ENCODE data around the gene KRT12.

Gene KRT12

DNA sequence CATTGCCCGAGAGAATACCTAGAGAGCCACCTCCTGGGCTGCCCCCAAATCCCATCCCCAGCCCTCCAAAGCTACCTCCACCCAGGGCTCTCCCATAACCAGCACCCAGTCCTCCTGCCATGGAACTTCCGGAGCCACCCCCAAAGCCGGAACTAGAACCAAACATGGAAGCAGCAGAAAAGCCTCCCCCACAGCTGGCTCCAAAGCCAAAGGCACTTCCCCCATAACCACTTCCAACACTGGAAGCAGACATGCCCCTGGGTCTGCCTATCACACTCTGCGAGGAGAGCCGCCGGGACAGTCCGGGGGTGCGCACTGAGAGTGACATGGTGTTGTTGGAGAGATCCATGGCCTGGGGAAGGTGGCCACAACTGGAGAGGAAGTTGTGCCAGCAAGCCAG lies at the start of gene KRT12:
TSS of gene KRT12 (minus strand) at position 386 of the 400 bp plus-strand sequence. CDS start at position 349, 37 bp downstream.
- DNase-seq (ENCODE audit: low read depth in 2 of 2) = no peak

DNA sequence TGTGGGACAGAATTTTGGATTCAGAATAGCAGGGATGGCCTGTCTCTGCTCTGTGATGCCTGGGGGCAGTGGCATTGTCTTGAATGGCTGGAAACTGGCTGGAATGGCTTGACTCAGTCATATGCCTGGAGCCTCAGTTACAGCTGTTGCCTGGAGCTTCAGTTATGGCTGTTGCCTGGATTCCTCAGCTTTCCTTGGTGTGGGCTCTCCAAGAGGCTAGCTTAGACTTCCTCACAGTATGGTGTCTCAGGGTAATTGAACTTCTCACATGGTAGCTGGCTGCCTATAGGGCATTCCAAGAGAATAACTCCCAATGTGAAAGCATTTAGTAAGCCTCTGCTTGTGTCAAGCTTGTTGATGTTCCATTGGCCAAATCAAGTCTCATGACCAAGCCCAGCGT lies 49.3 kb upstream of the KRT12 start:
- DNase-seq (ENCODE audit: low read depth in 2 of 2) = no peak

DNA sequence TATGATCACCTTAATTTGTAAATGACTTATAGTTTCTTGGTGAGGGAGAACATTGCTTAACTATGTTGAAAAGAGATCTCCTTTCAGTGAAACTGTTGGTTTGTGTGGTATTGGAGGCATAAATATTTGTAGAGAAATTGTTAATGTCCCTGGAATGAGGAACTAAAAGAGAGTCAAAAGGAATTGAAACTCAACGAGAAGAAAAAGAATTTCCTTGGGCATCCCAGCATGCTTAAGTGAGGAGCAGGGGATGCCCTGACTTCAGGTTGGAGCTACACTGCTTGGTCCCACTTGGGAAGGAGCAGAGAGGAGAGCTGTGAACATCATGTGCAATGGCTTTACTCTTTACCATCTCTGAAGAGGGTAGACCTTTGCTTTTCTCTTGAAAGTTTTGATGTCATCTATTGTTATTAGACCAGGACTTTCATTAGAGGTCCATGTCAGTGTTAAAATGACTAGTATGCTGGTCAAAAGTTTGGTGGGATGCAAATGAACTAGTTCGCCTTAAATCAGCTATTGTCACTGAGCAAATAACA lies 48.8 kb upstream of the KRT12 start:
- peak in 1 of 2 experiments; percentile 31 for DNase-seq (ENCODE audit: low read depth in 2 of 2)

DNA sequence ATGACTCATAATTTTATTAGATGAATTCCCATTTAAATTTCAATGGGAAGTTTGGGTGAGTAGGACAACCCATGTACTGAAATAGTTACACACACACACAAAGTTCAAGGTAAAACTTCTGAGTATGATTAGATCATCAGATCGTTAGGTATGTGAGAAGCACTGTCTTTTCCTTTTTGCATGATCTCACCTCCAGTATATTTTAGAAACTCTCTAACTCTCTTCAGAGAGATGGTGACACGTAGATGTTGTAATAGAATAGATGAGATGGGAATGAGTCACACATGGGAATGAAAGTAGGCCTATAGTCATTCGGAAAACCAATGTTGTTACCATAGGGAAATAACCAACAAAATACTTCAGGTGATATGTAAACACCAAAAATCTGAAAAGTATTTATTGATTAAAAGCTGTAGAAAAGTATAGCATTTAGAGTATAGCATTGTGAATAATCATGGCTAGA lies 48.2 kb upstream of the KRT12 start:
- DNase-seq (ENCODE audit: low read depth in 2 of 2) = peak; percentile 85 to 86

DNA sequence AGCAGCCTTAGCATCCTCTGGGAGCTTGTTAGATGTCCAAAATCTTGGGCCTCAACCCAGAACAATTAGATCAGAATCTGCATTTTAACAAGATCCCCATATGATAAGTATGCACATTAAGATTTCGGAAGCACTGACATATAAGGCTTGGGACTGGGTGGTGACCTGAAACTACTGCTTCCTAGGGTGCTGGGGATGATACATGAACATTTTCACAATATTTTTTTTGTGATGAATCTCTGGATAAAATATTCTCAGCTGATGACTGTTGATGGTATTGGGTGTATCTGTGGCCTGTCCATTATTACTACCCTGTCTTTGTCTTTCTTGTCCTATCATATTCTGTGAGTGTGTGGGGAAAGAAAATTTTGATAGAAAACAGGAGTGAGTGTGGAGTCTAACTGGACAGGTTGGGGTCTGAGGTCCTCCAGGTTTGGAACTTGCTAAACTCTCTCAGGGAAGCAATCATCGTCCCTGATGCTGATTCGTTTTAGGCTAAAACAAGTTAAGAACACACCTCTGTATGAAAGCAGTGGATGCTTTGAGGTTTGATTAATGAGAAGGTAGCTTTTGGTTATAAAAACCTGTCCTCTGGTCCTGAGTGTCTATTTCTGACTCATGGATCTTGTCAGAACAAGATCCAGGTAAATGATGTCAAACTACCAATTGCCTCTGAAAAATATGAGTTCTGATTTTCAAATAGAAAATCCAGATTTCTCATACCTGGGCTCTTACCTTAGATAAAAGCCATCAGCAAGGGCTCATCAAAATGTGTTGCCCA lies 47.2 kb upstream of the KRT12 start:
- DNase-seq (ENCODE audit: low read depth in 2 of 2) = no peak

DNA sequence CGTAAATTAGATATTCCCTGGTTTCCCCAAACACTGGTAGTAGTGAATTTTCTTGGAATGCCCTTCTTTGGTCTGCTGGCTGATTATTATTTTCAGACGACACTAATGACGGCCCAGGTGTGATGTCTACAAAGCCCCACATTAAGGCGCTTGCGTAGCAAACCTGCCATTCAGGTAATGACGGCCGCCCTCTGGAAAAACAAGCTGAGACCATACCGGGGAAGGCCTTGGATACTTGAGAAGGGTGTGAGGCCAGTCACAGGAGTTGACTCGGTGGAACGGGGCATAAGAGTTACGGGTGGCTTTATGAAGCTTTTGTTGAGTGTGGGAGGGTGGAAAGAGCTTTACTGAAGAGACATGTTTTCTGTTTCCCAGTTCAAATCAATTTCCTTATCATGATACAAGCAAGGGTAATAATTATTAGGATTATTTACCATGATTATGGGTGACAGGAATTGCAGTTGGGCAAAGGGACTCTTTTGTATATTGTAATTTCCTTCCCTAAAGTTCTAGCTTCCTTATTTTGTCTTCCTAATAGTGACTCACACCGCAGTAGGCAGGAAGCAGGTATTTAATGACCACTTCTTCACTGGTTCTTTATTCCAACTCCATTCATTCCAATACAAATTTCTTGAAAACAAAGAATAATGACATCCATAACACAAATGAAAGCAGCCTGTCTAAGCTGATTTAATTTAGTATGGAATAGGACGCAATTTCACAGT lies 45.6 kb upstream of the KRT12 start:
- no peak for DNase-seq (ENCODE audit: low read depth in 2 of 2)

DNA sequence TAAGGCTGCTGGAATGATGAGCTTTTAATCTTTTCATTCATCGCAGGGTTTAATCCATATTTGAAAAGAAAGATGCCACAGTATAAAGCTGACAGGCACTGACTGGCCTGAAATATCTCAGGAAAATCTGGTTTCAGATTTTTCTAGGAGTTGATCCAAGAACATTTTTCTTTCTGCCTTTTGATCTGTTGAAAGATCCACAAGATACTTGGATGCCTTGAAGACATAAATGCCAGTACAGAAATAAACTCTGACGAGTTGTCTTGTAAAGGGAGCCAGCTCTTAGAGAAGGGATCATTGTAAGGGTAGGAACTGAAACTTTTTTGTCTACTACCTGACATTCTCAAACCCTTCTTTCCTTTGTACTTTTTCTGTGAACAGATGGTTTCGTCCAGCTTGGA lies 43.4 kb upstream of the KRT12 start:
- DNase-seq (ENCODE audit: low read depth in 2 of 2) = peak; percentile 73 to 79

DNA sequence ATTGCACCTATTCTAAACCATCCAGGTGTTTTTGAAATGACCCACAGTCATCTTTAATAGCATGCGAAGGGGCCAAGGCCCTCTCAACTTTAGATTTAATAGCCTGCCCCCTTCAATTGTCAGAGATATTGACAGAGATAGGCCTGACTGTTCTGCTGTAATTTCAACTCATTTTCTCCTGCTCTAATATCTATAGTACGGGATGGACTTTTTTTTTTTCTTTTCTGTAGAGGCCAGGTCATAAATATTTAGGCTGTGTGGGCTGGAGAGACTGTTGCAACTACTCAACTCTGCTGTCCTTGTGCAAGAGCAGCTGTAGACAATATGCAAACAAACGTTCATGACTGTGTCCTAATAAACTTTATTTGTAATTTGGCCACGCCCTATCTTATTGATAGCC lies 42.7 kb upstream of the KRT12 start:
- DNase-seq (ENCODE audit: low read depth in 2 of 2) = peak in 1 of 2 experiments; percentile 38

DNA sequence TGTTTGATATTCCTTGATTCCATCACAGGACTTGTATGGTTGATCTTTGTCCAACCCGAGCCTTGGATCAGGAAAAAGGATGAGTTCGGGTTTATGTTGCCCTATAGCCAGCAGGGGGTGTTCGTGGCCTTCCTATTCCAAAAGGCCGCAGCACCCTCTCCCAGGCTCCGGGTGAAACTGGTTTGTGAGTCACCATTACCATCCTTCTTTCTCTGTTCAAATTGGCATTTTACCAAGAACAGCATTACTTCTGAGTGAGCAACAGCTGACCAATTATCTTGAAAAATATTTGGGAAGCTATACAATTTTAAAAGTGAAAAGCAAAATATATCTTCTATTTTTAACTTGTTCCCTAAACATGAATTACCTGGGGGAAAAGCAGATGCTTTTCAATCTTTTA lies 42.3 kb upstream of the KRT12 start:
- peak; percentile 94 to 95 for DNase-seq (ENCODE audit: low read depth in 2 of 2)

DNA sequence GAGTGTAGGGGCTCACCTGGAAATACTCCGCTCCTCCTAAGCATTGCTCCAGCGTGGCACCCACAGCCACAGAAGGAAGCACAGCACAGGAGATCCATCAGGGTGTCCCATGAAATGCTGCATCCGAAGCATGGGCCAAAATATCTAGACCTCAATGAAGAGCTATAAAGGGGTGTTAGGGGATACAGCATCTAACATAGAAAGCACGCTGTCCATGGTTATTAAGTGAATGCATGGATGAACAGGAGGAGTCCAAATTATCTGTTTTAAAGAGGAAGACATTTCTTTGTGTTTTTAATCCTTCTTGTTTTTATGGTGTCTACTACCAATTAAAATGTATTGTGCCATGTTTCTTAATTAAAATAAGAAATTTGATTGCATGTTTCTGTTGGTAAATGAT lies 39.6 kb upstream of the KRT12 start:
- no peak for DNase-seq (ENCODE audit: low read depth in 2 of 2)

DNA sequence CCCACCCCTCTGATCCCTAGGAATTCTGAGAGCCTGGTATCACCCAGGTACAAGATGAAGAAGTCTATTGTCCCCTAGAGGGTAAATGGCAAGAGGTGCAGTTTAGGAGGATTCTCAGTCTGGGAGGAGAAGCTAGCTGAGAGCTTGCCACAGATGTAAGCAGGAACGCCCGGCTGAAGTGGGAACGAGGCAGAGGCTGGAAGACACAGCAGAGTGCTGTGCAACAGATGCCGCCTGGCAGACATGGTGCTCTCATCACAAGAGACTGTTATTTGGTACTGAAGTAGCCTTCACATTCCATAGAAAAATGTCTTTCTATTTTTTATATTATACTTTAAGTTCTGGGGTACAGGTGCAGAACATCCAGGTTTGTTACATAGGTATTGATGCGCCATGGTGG lies 38.3 kb upstream of the KRT12 start:
- no peak for DNase-seq (ENCODE audit: low read depth in 2 of 2)

DNA sequence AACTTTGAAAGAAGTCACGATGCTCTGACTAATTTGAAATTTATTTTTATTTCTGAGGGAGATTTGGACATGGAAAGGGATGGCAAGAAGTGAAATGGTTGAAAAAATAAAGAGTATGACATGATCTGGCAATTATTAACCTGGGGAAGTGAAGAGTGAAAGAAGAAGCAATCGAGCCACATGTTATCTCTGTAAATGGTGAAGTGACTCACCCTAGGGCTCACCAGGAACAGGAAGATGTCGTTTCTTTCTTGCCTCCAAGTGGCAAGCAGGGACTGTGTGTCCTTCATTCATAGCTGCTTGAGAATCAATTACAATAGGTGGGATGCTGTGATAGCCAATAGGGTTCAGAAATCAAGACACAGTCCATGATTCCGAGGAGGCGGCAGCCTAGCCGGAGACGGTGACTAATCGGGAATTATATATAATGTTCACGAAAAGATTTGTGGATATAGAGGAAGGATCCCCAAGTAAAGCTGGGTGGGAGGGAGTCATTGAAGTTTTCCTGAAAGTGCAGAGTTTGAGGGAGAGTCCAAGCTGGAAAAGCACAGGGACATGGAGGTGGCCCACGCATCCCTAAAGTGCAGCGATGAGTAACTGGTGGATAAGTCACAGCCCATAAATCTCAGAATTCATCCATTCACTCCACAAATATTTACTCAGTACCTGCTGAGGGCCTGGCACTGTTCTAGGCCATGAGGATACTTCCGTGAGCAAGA lies 36.3 kb upstream of the KRT12 start:
- no peak for DNase-seq (ENCODE audit: low read depth in 2 of 2)

DNA sequence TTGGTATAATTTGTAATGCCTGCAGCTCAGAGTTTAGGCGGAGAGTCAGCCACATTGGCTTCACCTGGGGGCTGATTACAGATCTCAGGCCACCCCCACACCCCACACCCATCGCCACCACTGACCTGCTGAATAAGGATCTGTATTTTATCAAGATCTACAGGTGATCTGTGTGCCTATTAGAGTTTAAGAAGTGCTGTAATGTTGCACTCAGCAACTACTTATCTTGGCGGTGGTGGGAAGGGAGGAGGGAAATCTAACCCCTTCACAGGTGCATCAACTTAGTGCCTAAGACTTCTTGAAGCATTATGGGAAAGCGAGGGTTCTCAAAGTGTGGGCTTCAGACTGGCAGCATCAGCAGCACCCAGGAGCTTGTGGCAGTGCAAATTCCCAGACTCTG lies 35.5 kb upstream of the KRT12 start:
- no peak for DNase-seq (ENCODE audit: low read depth in 2 of 2)

DNA sequence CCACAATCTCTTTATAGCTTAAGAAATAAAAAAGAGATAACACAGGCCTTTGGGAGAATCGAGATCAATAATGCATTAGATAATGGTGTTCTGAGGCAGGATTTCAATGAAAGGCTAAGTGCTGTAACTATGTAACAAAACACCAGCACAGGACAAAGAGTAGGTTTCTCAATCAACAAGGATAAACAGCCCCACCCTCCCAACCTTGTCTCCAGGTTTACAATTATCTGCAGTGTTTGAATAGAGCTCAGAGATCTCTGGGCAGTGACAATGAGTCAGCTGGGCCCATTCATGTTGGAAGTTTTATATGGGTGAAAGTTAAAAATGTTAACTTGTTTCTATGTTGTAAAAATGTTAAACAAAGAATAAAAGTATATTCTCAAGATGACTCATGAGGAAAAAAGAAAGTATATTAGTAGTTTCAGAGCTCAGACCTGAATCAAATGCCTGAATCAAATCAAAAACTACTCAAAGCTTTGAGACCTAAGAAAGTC lies 35.0 kb upstream of the KRT12 start:
- no peak for DNase-seq (ENCODE audit: low read depth in 2 of 2)

DNA sequence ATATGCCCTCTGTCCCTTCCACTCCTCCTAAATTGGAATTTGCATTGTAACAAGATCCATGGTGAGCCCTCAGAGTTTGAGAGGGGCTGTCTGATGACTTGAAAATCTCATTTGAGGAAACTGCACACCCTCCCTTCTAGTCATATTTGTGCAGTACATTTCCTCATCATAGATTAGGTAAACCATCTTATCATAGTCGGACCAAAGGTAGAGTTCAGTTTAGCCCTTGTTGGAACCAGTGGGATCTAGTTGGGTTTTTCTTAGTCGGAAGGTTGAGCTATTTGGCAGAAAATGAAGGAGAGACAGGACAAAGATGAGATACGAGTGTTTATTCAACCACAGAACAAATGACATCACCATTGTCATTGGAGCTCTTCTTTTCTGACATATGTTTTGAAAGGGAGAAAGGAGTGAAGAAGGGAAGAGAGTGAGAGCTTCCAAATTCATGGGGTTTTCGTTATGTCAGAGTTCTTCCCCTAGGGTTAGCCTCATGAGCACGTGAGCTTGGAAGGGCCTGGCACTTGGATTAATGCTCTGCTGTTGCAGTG lies 33.9 kb upstream of the KRT12 start:
- DNase-seq (ENCODE audit: low read depth in 2 of 2) = no peak

DNA sequence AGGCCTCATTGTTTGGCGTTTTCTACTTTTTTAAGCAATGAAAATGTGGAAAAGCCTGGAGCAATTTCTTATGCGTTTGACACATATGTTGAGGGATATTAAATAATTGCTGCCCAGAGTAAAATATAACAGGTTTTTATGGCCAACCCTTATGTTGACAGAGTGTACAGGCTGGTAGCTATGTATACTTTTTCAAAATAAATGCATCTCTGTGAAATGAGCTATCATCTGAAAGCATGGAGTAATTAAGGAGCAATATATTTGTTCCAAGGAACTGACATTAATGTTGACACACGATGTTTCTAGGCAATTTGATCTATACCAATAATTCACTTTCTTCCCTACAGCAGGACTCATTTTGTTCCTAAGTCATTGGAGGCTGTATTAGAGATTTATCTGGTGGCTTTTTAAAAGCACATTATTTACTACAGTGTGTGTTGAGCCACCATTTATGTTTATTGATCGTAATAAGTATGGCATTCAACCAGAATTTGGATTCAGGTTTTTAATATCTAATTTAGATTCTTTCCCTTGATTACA lies 30.0 kb upstream of the KRT12 start:
- DNase-seq (ENCODE audit: low read depth in 2 of 2) = no peak

DNA sequence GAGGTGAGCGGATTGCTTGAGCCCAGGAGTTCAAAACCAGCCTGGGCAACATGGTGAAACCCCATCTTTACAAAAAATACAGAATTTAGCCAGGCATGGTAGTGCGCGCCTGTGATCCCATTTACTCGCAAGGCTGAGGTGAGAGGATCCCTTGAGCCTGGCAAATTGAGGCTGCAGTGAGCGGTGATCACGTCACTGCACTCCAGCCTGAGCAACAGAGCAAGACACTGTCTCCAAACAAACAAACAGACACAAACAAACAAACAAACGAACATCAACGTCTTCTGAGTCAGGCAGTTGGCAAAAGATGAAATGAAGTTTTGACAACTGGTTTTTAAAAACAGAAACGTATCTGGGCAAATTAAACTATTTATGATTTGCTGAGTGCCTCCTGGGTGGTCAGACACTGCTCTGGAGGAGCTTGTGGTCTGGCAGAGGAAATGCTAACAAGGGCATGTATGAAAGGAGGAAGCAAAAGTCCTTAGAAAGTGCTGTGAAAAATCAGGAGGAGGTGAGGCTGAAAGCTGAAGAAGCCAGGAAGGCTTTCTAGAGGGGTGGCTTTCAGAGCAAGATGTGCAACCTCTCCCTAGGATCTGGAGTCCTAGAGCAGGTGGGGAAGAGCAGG lies 28.2 kb upstream of the KRT12 start:
- DNase-seq (ENCODE audit: low read depth in 2 of 2) = no peak

DNA sequence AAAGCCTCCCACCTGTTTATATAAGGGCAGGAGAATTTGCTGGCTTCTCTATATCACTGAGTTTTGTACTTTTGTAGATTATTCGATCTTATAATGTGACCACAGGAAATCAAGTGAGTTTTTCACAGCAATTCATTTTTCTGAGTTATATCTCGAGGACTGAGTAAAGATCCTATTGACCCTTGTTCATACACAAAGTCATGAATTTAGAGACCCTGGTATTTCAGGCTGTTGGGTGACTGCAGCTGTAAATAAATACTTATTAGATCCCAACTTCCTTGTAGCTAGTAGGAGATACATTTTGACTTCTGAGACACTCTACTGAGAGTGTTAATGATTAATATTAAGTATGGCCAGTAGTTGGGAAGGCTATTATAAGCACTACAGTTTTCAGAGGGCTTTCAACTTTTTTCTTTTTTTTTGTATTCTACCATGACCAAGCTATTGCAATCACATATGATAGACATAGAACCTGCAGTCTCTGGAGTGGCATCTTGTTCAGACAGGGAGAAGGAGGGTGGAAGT lies 21.2 kb upstream of the KRT12 start:
- DNase-seq (ENCODE audit: low read depth in 2 of 2) = no peak

DNA sequence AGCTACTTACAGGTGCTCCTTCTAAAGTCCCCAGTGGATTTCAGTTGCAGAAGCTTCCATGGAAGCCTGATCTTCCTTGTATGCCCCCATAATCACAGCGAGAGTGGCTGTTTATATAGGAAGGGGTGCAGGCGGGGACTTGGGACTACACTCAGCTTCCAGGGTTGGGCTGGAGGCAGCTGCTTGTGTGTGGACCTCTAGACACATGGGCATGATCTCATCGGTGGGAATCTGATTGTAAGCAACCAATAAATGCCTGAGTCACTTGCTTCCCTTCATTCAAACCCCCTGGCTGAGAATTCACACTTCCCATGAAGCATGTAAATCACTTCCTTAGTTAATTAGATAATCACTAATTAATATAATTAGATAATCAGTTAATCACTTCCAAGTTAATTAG lies 19.1 kb upstream of the KRT12 start:
- no peak for DNase-seq (ENCODE audit: low read depth in 2 of 2)

DNA sequence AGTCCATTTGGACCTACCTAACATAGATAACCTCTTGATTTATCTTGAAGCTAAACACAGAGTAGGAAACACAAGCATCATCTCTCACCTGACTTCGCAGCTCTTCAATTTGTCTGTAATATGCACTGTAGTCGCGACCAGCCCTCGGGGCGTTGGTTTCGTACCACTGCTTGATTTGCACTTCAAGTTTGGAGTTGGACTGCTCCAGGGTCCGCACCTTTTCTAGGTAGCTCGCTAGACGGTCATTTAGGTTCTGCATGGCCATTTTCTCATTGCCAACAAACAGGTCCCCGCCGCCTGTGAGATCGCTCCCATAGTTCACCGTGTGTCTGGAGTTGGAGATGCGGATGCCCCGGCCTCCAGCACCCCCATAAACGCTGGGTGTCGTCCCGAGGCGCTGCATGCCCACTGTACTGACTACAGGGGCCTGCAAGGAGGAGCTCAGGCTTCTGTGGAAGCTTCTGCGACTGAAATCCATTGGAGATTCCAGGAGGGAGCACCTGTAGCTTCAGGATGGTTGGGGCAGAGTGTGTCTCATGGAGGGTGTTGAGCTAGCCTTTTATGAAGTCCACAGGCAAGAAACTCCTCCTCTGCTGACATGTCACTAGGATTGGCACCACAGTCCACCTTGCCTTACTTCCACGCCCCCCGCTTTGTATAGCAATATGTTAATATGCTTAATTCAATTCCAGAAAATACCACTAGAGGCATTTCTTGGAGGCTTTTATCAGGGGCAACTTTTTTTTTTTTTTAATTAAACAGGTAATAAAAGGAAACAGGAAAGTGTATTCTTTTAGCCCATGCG lies 17.9 kb upstream of the KRT12 start, which contains the start of gene KRT20:
TSS of gene KRT20 (minus strand) at position 535 of the 805 bp plus-strand sequence. CDS start at position 478, 57 bp downstream.
- DNase-seq (ENCODE audit: low read depth in 2 of 2) = no peak
